Mesothelial cell of epicardium (in vitro differentiated cells): ENCODE measurements around the gene CACNA1I. TPM values are rescaled to one million over a fixed set of nuclear protein-coding genes. Genes with fewer than 3 reads are reported as not detected.

Source experiments
- DNase-seq, 2 experiments: peaks; one replicate each; pipeline ENCODE4 v3.0.0; 2021; ENCODE audit warnings: low spot score in 2 of 2; ENCODE audit not compliant: unreplicated experiment in 2 of 2
- H3K27ac Mint-ChIP-seq: 2 replicates; pipeline ENCODE4 v1.8.0; 2021; ENCODE audit warnings: mixed read lengths
- H3K27me3 Mint-ChIP-seq: 2 replicates; pipeline ENCODE4 v1.8.0; 2021; ENCODE audit warnings: low read depth, mixed read lengths
- H3K36me3 Mint-ChIP-seq: 2 replicates; pipeline ENCODE4 v1.8.0; 2021; ENCODE audit warnings: mixed read lengths
- H3K4me1 Mint-ChIP-seq: 2 replicates; pipeline ENCODE4 v1.8.0; 2021; ENCODE audit warnings: mixed read lengths
- H3K4me3 Mint-ChIP-seq: 2 replicates; pipeline ENCODE4 v1.8.0; 2021; ENCODE audit warnings: mild to moderate bottlenecking, moderate library complexity, mixed read lengths
- H3K9me3 Mint-ChIP-seq: 2 replicates; pipeline ENCODE4 v1.8.0; 2021; ENCODE audit warnings: mixed read lengths
- total RNA-seq: library from RNA; stranded (reverse); gene quantifications from 3 replicates; pipeline ENCODE4 v1.2.1, GENCODE V29; 2021
- TF ChIP-seq, protein P1 (sequence below): fragments of 200-600 bp; sonication (generic); IDR thresholded peaks from one replicate; pipeline ENCODE4 v1.5.0; 2021; ENCODE audit warnings: antibody characterized with exemption; ENCODE audit not compliant: unreplicated experiment

CACNA1I gene
- total RNA-seq, 1 donor from 2014 or later: 0.31 TPM

DNA sequence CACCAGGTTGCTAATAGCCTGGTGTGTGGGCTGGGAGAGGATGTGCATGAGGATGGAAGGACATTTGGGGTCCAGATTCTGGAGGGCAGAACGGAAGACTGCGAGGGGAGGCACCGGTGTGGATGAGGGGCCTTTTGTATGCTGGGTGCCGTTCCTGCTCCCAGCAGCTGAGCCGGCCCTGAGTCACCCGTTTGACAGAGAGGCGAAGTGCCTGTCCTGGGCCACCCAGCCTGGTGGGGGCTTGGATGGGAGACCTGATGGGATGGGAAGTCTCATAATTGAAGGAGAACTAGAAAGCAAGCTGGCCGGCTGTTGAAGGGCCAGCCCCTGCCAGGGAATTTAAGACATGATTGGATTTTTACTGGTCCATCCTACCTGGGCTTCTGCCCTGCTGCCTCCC is 10.8 kb downstream of the CACNA1I start:
- TF ChIP-seq, protein P1, sequence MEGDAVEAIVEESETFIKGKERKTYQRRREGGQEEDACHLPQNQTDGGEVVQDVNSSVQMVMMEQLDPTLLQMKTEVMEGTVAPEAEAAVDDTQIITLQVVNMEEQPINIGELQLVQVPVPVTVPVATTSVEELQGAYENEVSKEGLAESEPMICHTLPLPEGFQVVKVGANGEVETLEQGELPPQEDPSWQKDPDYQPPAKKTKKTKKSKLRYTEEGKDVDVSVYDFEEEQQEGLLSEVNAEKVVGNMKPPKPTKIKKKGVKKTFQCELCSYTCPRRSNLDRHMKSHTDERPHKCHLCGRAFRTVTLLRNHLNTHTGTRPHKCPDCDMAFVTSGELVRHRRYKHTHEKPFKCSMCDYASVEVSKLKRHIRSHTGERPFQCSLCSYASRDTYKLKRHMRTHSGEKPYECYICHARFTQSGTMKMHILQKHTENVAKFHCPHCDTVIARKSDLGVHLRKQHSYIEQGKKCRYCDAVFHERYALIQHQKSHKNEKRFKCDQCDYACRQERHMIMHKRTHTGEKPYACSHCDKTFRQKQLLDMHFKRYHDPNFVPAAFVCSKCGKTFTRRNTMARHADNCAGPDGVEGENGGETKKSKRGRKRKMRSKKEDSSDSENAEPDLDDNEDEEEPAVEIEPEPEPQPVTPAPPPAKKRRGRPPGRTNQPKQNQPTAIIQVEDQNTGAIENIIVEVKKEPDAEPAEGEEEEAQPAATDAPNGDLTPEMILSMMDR: no peak
- H3K27me3 Mint-ChIP-seq: peaks cover 24% of the 10 kb centered on the region
- H3K4me1 Mint-ChIP-seq: peaks cover 9% of the 10 kb centered on the region
- H3K4me3 Mint-ChIP-seq: no peak overlapping the region
- H3K9me3 Mint-ChIP-seq: peaks cover 5% of the 10 kb centered on the region
- H3K27ac Mint-ChIP-seq: no peak overlapping the region
- no peaks in the 10 kb centered on the region for H3K36me3 Mint-ChIP-seq
- no peak for DNase-seq

DNA sequence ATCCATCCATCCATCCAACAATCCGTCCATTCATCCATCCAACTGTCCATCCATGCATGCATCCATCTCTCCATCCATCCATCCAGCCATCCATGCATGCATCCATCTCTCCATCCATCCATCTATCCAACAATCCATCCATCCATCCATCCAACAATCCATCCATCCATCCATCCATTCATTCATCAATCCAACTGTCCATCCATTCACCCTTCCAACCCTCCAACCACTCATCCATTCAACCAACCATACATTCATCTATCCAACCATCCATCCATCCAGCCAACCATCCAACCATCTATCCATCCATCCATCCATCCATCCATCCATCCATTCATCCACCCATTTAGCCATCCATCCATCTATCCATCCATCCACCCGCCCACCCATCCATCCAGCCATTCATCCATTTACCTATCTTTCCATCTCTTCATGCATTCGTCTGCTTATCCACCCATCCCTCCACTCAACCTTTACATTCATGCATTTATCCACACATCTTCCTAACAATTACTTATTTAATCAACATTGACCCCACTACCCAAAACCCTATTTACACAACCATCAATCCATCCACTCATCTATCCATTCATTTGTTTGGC is 12.6 kb downstream of the CACNA1I start:
- H3K4me1 Mint-ChIP-seq: peaks cover 9% of the 10 kb centered on the region
- no peak for DNase-seq
- peaks cover 22% of the 10 kb centered on the region for H3K27me3 Mint-ChIP-seq
- peaks cover 5% of the 10 kb centered on the region for H3K9me3 Mint-ChIP-seq
- no peaks in the 10 kb centered on the region for H3K36me3 Mint-ChIP-seq
- H3K27ac Mint-ChIP-seq: no peak overlapping the region
- H3K4me3 Mint-ChIP-seq: no peak overlapping the region
- TF ChIP-seq, protein P1: no peak

GRCh38 chr22:39589875-39590274 is 19.3 kb downstream of the CACNA1I start:
- no peak overlapping the region for H3K4me3 Mint-ChIP-seq

DNA sequence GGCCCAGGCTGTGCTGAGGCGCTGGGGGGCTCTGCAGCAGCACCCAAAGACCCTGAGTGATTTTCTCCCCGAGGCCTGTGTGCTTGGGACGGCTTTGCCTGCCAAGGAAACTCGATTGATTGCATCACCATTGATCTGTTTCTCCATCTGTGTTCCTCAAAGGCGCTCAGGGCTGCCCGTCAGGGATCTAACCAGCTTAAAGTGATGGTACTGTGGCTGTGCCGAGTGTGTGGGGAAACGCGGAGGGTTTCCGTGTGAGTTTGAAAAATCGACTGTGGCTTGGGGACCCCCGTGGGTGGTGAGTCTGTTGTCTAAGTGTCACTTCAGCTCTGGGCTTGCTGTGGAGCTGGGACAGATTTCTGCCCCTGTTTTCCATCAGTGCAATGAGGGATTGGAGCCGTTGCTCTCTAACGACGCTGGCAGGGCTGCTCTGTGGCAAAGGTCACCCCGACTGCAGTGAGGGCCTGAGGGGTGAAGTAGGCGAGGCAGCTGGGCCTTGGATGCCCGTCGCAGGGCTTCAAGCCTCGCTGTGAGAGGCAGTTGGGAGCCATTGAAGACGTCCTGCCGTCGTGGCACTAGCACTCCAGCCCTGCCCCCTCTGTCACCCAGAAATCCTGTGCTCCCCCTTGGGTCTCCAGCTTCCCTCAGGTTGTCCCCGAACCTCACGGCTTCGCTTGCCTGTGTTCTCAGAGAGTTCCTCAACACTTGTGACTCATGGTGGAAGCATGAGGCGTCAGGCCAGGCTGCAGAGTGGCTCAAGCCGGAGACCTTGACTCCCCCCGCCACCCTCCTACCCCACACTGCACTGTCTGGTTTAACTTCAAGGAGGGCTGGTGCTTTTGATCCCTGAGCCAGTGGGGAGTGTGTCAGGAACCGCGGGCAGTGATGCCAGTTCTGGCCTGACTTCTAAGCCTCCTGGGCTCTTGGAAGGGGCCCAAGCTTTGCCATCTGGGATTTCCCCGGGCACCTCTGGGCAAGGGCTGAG is 21.8 kb downstream of the CACNA1I start:
- no peaks in the 10 kb centered on the region for H3K36me3 Mint-ChIP-seq
- TF ChIP-seq, protein P1: no peak
- peaks cover 13% of the 10 kb centered on the region for H3K27me3 Mint-ChIP-seq
- no peak overlapping the region for H3K27ac Mint-ChIP-seq
- no peaks in the 10 kb centered on the region for H3K9me3 Mint-ChIP-seq
- peaks cover 3% of the 10 kb centered on the region for H3K4me1 Mint-ChIP-seq
- no peak overlapping the region for H3K4me3 Mint-ChIP-seq
- no peak for DNase-seq

More at GRCh38 chr22:39589875-39590274, 19.3 kb downstream of the CACNA1I start:
- H3K36me3 Mint-ChIP-seq: no peaks in the 10 kb centered on the region
- H3K4me1 Mint-ChIP-seq: peaks cover 3% of the 10 kb centered on the region
- TF ChIP-seq, protein P1: no peak
- H3K9me3 Mint-ChIP-seq: no peaks in the 10 kb centered on the region
- H3K27ac Mint-ChIP-seq: no peak overlapping the region
- H3K27me3 Mint-ChIP-seq: no peaks in the 10 kb centered on the region
- no peak for DNase-seq

GRCh38 chr22:39593066-39593930 is 22.7 kb downstream of the CACNA1I start:
- H3K27me3 Mint-ChIP-seq: peaks cover 22% of the 10 kb centered on the region
- no peaks in the 10 kb centered on the region for H3K36me3 Mint-ChIP-seq
- no peak overlapping the region for H3K27ac Mint-ChIP-seq
- no peaks in the 10 kb centered on the region for H3K9me3 Mint-ChIP-seq
- peaks cover 3% of the 10 kb centered on the region for H3K4me1 Mint-ChIP-seq
- TF ChIP-seq, protein P1: no peak
- no peak for DNase-seq
- no peak overlapping the region for H3K4me3 Mint-ChIP-seq
